ENCODE measurements around the gene MACF1. TPM values are rescaled to one million over a fixed set of nuclear protein-coding genes. Genes with fewer than 3 reads are reported as not detected.
A peak's percentile ranks its signal among the peaks of the same experiment; 100 is the strongest.
"Not testable (repeated sequence)": the region's sequence is repeated elsewhere in the genome, so short reads cannot be mapped to it uniquely, and the experiment has no call there.

The MACF1 gene
- polyA plus RNA-seq, 1 donor: 99.5 TPM

GRCh38 chr1:39434797-39435395 lies 230.4 kb downstream of the MACF1 start:
- Histone ChIP-seq H3K27ac (ENCODE audit: low read length) (no peak overlapping the region), H3K4me1 (ENCODE audit: control insufficient read depth, insufficient read depth, low read length) (no peaks in the 10 kb centered on the region), H3K27me3 (ENCODE audit: control insufficient read depth, insufficient read depth, low read length) (no peaks in the 10 kb centered on the region), H3K4me3 (ENCODE audit: low read length) (no peak overlapping the region), H3K9me3 (ENCODE audit: control insufficient read depth, low read depth, low read length) (no peaks in the 10 kb centered on the region), H3K36me3 (ENCODE audit: control insufficient read depth, insufficient read depth, low read length) (peaks cover 66% of the 10 kb centered on the region)
- peak in 1 of 2 donors; percentile 28 for DNase-seq
- WGBS (ENCODE audit: insufficient coverage, low lambda C conversion rate): 100% methylated on average over 1 of the region's 3 CpGs

- no peak for DNase-seq
- Histone ChIP-seq H3K27me3 (ENCODE audit: control insufficient read depth, insufficient read depth, low read length) (no peaks in the 10 kb centered on the region), H3K4me1 (ENCODE audit: control insufficient read depth, insufficient read depth, low read length) (no peaks in the 10 kb centered on the region), H3K36me3 (ENCODE audit: control insufficient read depth, insufficient read depth, low read length) (peaks cover 68% of the 10 kb centered on the region), H3K4me3 (ENCODE audit: low read length) (no peak overlapping the region), H3K27ac (ENCODE audit: low read length) (no peak overlapping the region), H3K9me3 (ENCODE audit: control insufficient read depth, low read depth, low read length) (no peaks in the 10 kb centered on the region)
- WGBS (ENCODE audit: insufficient coverage, low lambda C conversion rate): no CpG with 5 or more reads among the region's 5 CpGs
Measured at GRCh38 chr1:39435597-39435996, 231.1 kb downstream of the MACF1 start.

- 100% methylated on average over 1 of the region's 3 CpGs for WGBS (ENCODE audit: insufficient coverage, low lambda C conversion rate)
- DNase-seq: no peak
- H3K36me3 ChIP-seq (ENCODE audit: control insufficient read depth, insufficient read depth, low read length): peaks cover 69% of the 10 kb centered on the region
Measured at GRCh38 chr1:39436842-39437241, 232.3 kb downstream of the MACF1 start.

GRCh38 chr1:39438042-39438441 lies 233.5 kb downstream of the MACF1 start:
- no CpG with 5 or more reads among the region's 2 CpGs for WGBS (ENCODE audit: insufficient coverage, low lambda C conversion rate)
- Histone ChIP-seq H3K4me1 (ENCODE audit: control insufficient read depth, insufficient read depth, low read length) (no peaks in the 10 kb centered on the region), H3K36me3 (ENCODE audit: control insufficient read depth, insufficient read depth, low read length) (peaks cover 78% of the 10 kb centered on the region), H3K27me3 (ENCODE audit: control insufficient read depth, insufficient read depth, low read length) (no peaks in the 10 kb centered on the region), H3K27ac (ENCODE audit: low read length) (no peak overlapping the region), H3K4me3 (ENCODE audit: low read length) (no peak overlapping the region), H3K9me3 (ENCODE audit: control insufficient read depth, low read depth, low read length) (no peaks in the 10 kb centered on the region)
- DNase-seq: no peak

More at GRCh38 chr1:39436842-39437241, 232.3 kb downstream of the MACF1 start:
- Histone ChIP-seq H3K27ac (ENCODE audit: low read length) (no peak overlapping the region), H3K4me3 (ENCODE audit: low read length) (no peak overlapping the region), H3K27me3 (ENCODE audit: control insufficient read depth, insufficient read depth, low read length) (no peaks in the 10 kb centered on the region), H3K4me1 (ENCODE audit: control insufficient read depth, insufficient read depth, low read length) (no peaks in the 10 kb centered on the region), H3K9me3 (ENCODE audit: control insufficient read depth, low read depth, low read length) (no peaks in the 10 kb centered on the region)

- WGBS (ENCODE audit: insufficient coverage, low lambda C conversion rate): 100% methylated on average over 1 of the region's 2 CpGs
- peaks cover 82% of the 10 kb centered on the region for H3K36me3 ChIP-seq (ENCODE audit: control insufficient read depth, insufficient read depth, low read length)
- H3K9me3 ChIP-seq (ENCODE audit: control insufficient read depth, low read depth, low read length): no peaks in the 10 kb centered on the region
- H3K4me3 ChIP-seq (ENCODE audit: low read length): no peak overlapping the region
- H3K27me3 ChIP-seq (ENCODE audit: control insufficient read depth, insufficient read depth, low read length): no peaks in the 10 kb centered on the region
- H3K27ac ChIP-seq (ENCODE audit: low read length): no peak overlapping the region
- H3K4me1 ChIP-seq (ENCODE audit: control insufficient read depth, insufficient read depth, low read length): no peaks in the 10 kb centered on the region
- DNase-seq: no peak
Measured at GRCh38 chr1:39440856-39441255, 236.4 kb downstream of the MACF1 start.

GRCh38 chr1:39441797-39442196 lies 237.3 kb downstream of the MACF1 start:
- Histone ChIP-seq H3K4me1 (ENCODE audit: control insufficient read depth, insufficient read depth, low read length) (no peaks in the 10 kb centered on the region), H3K27ac (ENCODE audit: low read length) (no peak overlapping the region), H3K9me3 (ENCODE audit: control insufficient read depth, low read depth, low read length) (no peaks in the 10 kb centered on the region), H3K36me3 (ENCODE audit: control insufficient read depth, insufficient read depth, low read length) (peaks cover 79% of the 10 kb centered on the region), H3K27me3 (ENCODE audit: control insufficient read depth, insufficient read depth, low read length) (no peaks in the 10 kb centered on the region), H3K4me3 (ENCODE audit: low read length) (no peak overlapping the region)
- DNase-seq: no peak

GRCh38 chr1:39445573-39445972 lies 241.1 kb downstream of the MACF1 start:
- WGBS (ENCODE audit: insufficient coverage, low lambda C conversion rate): no CpG with 5 or more reads among the region's 2 CpGs
- DNase-seq: no peak
- Histone ChIP-seq H3K4me1 (ENCODE audit: control insufficient read depth, insufficient read depth, low read length) (no peaks in the 10 kb centered on the region), H3K4me3 (ENCODE audit: low read length) (no peak overlapping the region), H3K27me3 (ENCODE audit: control insufficient read depth, insufficient read depth, low read length) (no peaks in the 10 kb centered on the region), H3K9me3 (ENCODE audit: control insufficient read depth, low read depth, low read length) (no peaks in the 10 kb centered on the region), H3K27ac (ENCODE audit: low read length) (no peak overlapping the region), H3K36me3 (ENCODE audit: control insufficient read depth, insufficient read depth, low read length) (peaks cover 83% of the 10 kb centered on the region)

GRCh38 chr1:39446986-39447567 lies 242.6 kb downstream of the MACF1 start:
- peaks cover 82% of the 10 kb centered on the region for H3K36me3 ChIP-seq (ENCODE audit: control insufficient read depth, insufficient read depth, low read length)
- H3K27me3 ChIP-seq (ENCODE audit: control insufficient read depth, insufficient read depth, low read length): no peaks in the 10 kb centered on the region
- no peak overlapping the region for H3K4me3 ChIP-seq (ENCODE audit: low read length)
- no peak for DNase-seq
- H3K27ac ChIP-seq (ENCODE audit: low read length): no peak overlapping the region
- no peaks in the 10 kb centered on the region for H3K4me1 ChIP-seq (ENCODE audit: control insufficient read depth, insufficient read depth, low read length)
- 66% methylated on average over 2 of the region's 5 CpGs for WGBS (ENCODE audit: insufficient coverage, low lambda C conversion rate)
- H3K9me3 ChIP-seq (ENCODE audit: control insufficient read depth, low read depth, low read length): no peaks in the 10 kb centered on the region

GRCh38 chr1:39450041-39450440 lies 245.5 kb downstream of the MACF1 start:
- H3K36me3 ChIP-seq (ENCODE audit: control insufficient read depth, insufficient read depth, low read length): peaks cover 85% of the 10 kb centered on the region
- not testable (repeated sequence) for H3K27me3 ChIP-seq (ENCODE audit: control insufficient read depth, insufficient read depth, low read length); H3K9me3 ChIP-seq (ENCODE audit: control insufficient read depth, low read depth, low read length); H3K4me3 ChIP-seq (ENCODE audit: low read length); DNase-seq; H3K27ac ChIP-seq (ENCODE audit: low read length); H3K4me1 ChIP-seq (ENCODE audit: control insufficient read depth, insufficient read depth, low read length)
- no CpG with 5 or more reads among the region's 4 CpGs for WGBS (ENCODE audit: insufficient coverage, low lambda C conversion rate)

GRCh38 chr1:39450956-39451606 lies 246.6 kb downstream of the MACF1 start:
- no peak for DNase-seq
- no peaks in the 10 kb centered on the region for H3K9me3 ChIP-seq (ENCODE audit: control insufficient read depth, low read depth, low read length)
- no peaks in the 10 kb centered on the region for H3K27me3 ChIP-seq (ENCODE audit: control insufficient read depth, insufficient read depth, low read length)
- H3K4me3 ChIP-seq (ENCODE audit: low read length): no peak overlapping the region
- no peaks in the 10 kb centered on the region for H3K4me1 ChIP-seq (ENCODE audit: control insufficient read depth, insufficient read depth, low read length)
- H3K27ac ChIP-seq (ENCODE audit: low read length): no peak overlapping the region
- 94% methylated on average over 2 of the region's 10 CpGs for WGBS (ENCODE audit: insufficient coverage, low lambda C conversion rate)
- peaks cover 87% of the 10 kb centered on the region for H3K36me3 ChIP-seq (ENCODE audit: control insufficient read depth, insufficient read depth, low read length)

GRCh38 chr1:39452081-39452480 lies 247.6 kb downstream of the MACF1 start:
- no CpG with 5 or more reads among the region's 7 CpGs for WGBS (ENCODE audit: insufficient coverage, low lambda C conversion rate)
- Histone ChIP-seq H3K27ac (ENCODE audit: low read length) (no peak overlapping the region), H3K4me1 (ENCODE audit: control insufficient read depth, insufficient read depth, low read length) (no peaks in the 10 kb centered on the region), H3K27me3 (ENCODE audit: control insufficient read depth, insufficient read depth, low read length) (no peaks in the 10 kb centered on the region), H3K9me3 (ENCODE audit: control insufficient read depth, low read depth, low read length) (no peaks in the 10 kb centered on the region), H3K4me3 (ENCODE audit: low read length) (no peak overlapping the region), H3K36me3 (ENCODE audit: control insufficient read depth, insufficient read depth, low read length) (peaks cover 91% of the 10 kb centered on the region)
- DNase-seq: no peak
